Right lobe of liver (tissue), 4 donors: ENCODE results near the gene NRN1L.

Source experiments
- CTCF ChIP-seq, 4 donors: fragments of 200-600 bp in 3 of 4; fragments of 450-650 bp in 1 of 4; IDR thresholded peaks; one replicate each; pipeline versions ENCODE4 v1.5.1 to v1.8.0; 2016 to 2022; ENCODE audit warnings: antibody characterized with exemption in 4 of 4, mild to moderate bottlenecking in 2 of 4
- POLR2A ChIP-seq: fragments of 450-650 bp; IDR thresholded peaks from one replicate; pipeline ENCODE4 v1.6.1; 2017; ENCODE audit warnings: antibody characterized with exemption, mild to moderate bottlenecking
- donor health status: DM: no; HTN: no; CAD: no.
- donor health status: DM: no; HTN: no; CAD: no.
- donor health status: DM: no; HTN: yes; CAD: no.

DNA sequence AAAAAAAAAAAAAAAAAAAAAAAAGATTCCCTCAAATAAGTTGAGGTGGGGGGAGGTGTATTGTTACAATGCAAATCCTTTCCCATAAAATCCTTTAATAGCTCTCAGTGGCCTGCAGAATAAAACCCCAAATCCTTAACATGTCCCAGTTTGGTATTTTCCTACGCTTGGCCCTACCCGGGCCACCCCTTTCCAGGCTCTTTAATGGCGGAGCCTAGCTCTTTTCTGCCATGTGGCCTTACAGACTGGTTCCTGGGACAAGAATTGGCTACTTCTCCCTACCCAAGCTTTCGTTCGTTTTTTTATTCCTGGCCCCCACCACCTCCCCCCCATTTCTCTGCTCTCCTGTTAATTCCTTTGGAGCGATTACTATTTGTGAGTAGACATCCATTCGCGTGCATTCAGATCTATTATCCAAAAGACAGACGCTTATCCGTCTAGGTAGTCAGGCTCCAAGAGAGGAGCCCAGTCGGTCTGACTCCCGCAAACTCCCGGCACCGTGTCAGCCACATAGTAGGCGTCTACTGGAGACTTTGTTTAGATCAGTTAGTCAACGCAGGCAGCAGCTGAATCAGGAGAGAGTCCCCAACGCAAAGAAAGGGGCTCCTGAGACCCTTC lies 43.4 kb upstream of the NRN1L start:
- no peak for TF ChIP-seq CTCF (IDR thresholded peaks at IDR 0.05)
- TF ChIP-seq POLR2A, result no peak
